K562 (cell line): Measurements from ENCODE around the gene ANO4. TPM values are rescaled to one million over a fixed set of nuclear protein-coding genes. Genes with fewer than 3 reads are reported as not detected.

Experiments used
- ATAC-seq: fragments of 200-7000 bp; cut with Tn5 transposase; 3 replicates; pipeline ENCODE4 v1.9.1; 2020; ENCODE audit warnings: moderate library complexity
- BruUV-seq: library from RNA; stranded (reverse); fragments of 400-500 nt; replicated peaks from 2 replicates; lab custom pipeline; 2021; lab: Mats Ljungman, UMichigan
- CTCF ChIA-PET: fragments of 300-600 bp; formaldehyde crosslinking; extraction: SDS; loops from one replicate; lab custom pipeline; 2021; ENCODE audit warnings: low intra/inter-chr PET ratio; lab: Yijun Ruan, JAX
- POLR2A ChIA-PET: fragments of 300-600, 350-650 bp; sonication (Branson Sonifier 250); formaldehyde crosslinking; extraction: SDS; loops from one replicate; lab custom pipeline; 2021; ENCODE audit warnings: antibody characterized with exemption, inconsistent platforms; lab: Yijun Ruan, JAX
- DNase-seq, 4 experiments: peaks; one replicate each; pipeline versions ENCODE4 v3.0.0 to v3.0.0-alpha.2; 2011 to 2018; ENCODE audit warnings: low spot score in 3 of 4, mixed read lengths in 3 of 4; ENCODE audit errors: extremely low read depth in 1 of 4
- FAIRE-seq: peaks from 2 replicates; lab custom pipeline; 2011; peaks lifted over from hg19 to GRCh38; lab: Jason Lieb, UNC
- H2AFZ ChIP-seq: 2 replicates; pipeline ENCODE4 v1.6.0; 2011; ENCODE audit warnings: low read depth, low read length, control low read depth, inconsistent platforms
- H3K27ac ChIP-seq: fragments of 200-600 bp; 3 replicates; pipeline ENCODE4 v1.8.0; 2011; ENCODE audit warnings: low read depth, mild to moderate bottlenecking, control low read depth, inconsistent platforms, low read length, moderate library complexity, mixed read lengths; ENCODE audit errors: extremely low read depth
- H3K27me3 ChIP-seq, 2 experiments: fragments of 300-600 bp in 1 of 2; 2 replicates in 1 of 2; 3 replicates in 1 of 2; pipeline versions ENCODE4 v1.6.0 to v1.8.0; 2011; ENCODE audit warnings: inconsistent platforms in 2 of 2, low read length in 2 of 2, mild to moderate bottlenecking in 1 of 2, mixed read lengths in 1 of 2, moderate library complexity in 1 of 2; ENCODE audit not compliant: control insufficient read depth in 2 of 2, insufficient read depth in 2 of 2
- H3K36me3 ChIP-seq: fragments of 300-600 bp; 3 replicates; pipeline ENCODE4 v1.8.0; 2011; ENCODE audit warnings: mild to moderate bottlenecking, low read length, inconsistent platforms; ENCODE audit not compliant: control insufficient read depth, insufficient read depth
- H3K4me1 ChIP-seq, 2 experiments: fragments of 200-600 bp in 1 of 2; replicated peaks in 1 of 2; 2 replicates in 1 of 2; 3 replicates in 1 of 2; pipeline versions ENCODE4 v1.5.1 to v1.8.0; 2011; ENCODE audit warnings: inconsistent platforms in 2 of 2, low read length in 2 of 2, mild to moderate bottlenecking in 1 of 2, mixed read lengths in 1 of 2, moderate library complexity in 1 of 2; ENCODE audit not compliant: control insufficient read depth in 2 of 2, insufficient read depth in 2 of 2
- H3K4me2 ChIP-seq: 2 replicates; pipeline ENCODE4 v1.6.1; 2011; ENCODE audit warnings: low read length, control low read depth, inconsistent platforms, mixed read lengths; ENCODE audit not compliant: insufficient read depth
- H3K4me3 ChIP-seq: fragments of 200-600 bp; sonication (generic), shearing (Covaris generic); 2 replicates; pipeline ENCODE4 v1.5.1; 2016; ENCODE audit warnings: control low read depth, inconsistent platforms
- H3K79me2 ChIP-seq: fragments of 200-600 bp; 3 replicates; pipeline ENCODE4 v1.8.0; 2011; ENCODE audit warnings: low read length, inconsistent platforms; ENCODE audit not compliant: control insufficient read depth, insufficient read depth
- H3K9ac ChIP-seq, 2 experiments: 2 replicates each; pipeline versions ENCODE4 v1.6.0 to v1.6.1; 2011; ENCODE audit warnings: low read depth in 2 of 2, low read length in 2 of 2, control low read depth in 1 of 2, inconsistent platforms in 1 of 2, mild to moderate bottlenecking in 1 of 2, mixed read lengths in 1 of 2; ENCODE audit not compliant: insufficient read depth in 1 of 2
- H3K9me1 ChIP-seq: one replicate; pipeline ENCODE4 v1.6.0; 2011; ENCODE audit warnings: inconsistent platforms, mild to moderate bottlenecking, low read length, moderate library complexity; ENCODE audit not compliant: control insufficient read depth, insufficient read depth
- H3K9me3 ChIP-seq: replicated peaks from 2 replicates; pipeline ENCODE4 v1.5.1; 2011; ENCODE audit warnings: low read depth, low read length, inconsistent platforms; ENCODE audit not compliant: control insufficient read depth, insufficient read depth
- H4K20me1 ChIP-seq: replicated peaks from 2 replicates; pipeline ENCODE4 v1.6.1; 2011; ENCODE audit warnings: low read length, inconsistent platforms, mixed read lengths; ENCODE audit not compliant: control insufficient read depth, insufficient read depth
- BCL6 ChIP-seq: fragments of 250-450 bp; sonication (Bioruptor Pico); IDR thresholded peaks from 2 replicates; pipeline ENCODE4 v1.4.0; 2020
- ETS2 ChIP-seq: IDR thresholded peaks from 2 replicates; pipeline ENCODE4 v1.6.1; 2016; ENCODE audit warnings: borderline replicate concordance, missing genetic modification characterization, mild to moderate bottlenecking, moderate library complexity, missing compliant biosample characterization; ENCODE audit not compliant: poor library complexity, severe bottlenecking
- FUS ChIP-seq: fragments of 200-400 bp; formaldehyde crosslinking; optimal IDR thresholded peaks from 2 replicates; pipeline ENCODE3; 2017; ENCODE audit warnings: low read depth, low read length
- LCOR ChIP-seq: sonication (generic); formaldehyde crosslinking; IDR thresholded peaks from 2 replicates; pipeline ENCODE4 v1.8.0; 2022; ENCODE audit warnings: mild to moderate bottlenecking, missing genetic modification reagents
- POLR2AphosphoS5 ChIP-seq: IDR thresholded peaks from 2 replicates; pipeline ENCODE4 v1.6.1; 2011; ENCODE audit warnings: mild to moderate bottlenecking, low read depth, low read length, moderate library complexity; ENCODE audit not compliant: control insufficient read depth, insufficient read depth
- PRMT5 ChIP-seq: sonication (generic); formaldehyde crosslinking; IDR thresholded peaks from 2 replicates; pipeline ENCODE4 v1.5.0; 2020; ENCODE audit warnings: missing genetic modification reagents
- WHSC1 ChIP-seq: IDR thresholded peaks from one replicate; pipeline ENCODE4 v1.6.1; 2012; ENCODE audit warnings: low read length, control low read depth, inconsistent platforms
- ZNF184 ChIP-seq: sonication (generic); formaldehyde crosslinking; IDR thresholded peaks from 2 replicates; pipeline ENCODE4 v1.5.0; 2020; ENCODE audit warnings: missing genetic modification reagents
- ZNF197 ChIP-seq: fragments of 200-800 bp; sonication (Bioruptor generic); IDR thresholded peaks from 2 replicates; pipeline ENCODE4 v1.6.1; 2016; ENCODE audit warnings: low read depth, missing genetic modification characterization, missing compliant biosample characterization
- WGBS: fragments of 100-300 bp; shearing (Covaris generic); methylation state at CpG from one replicate; pipeline ENCODE4 v1.1.6; 2016; ENCODE audit warnings: low coverage, mixed read lengths; ENCODE audit not compliant: insufficient coverage; ENCODE audit errors: missing lambda C conversion rate; 5-methylcytosine and 5-hydroxymethylcytosine counted together
- in situ Hi-C: fragments of 300-500 bp; cut with MboI; formaldehyde crosslinking; loops from 4 replicates; pipeline ENCODE4 v1.15.0; 2018; ENCODE audit warnings: inconsistent platforms, mixed read lengths
- intact Hi-C: fragments of 100-400 bp; cut with micrococcal nuclease; formaldehyde crosslinking; loops from 2 replicates; pipeline ENCODE4 v1.14.2; 2022
- polyA plus RNA-seq, 8 experiments: library from polyadenylated mRNA; depleted of rRNA in 4 of 8; stranded (reverse) in 5 of 8; unstranded in 3 of 8; fragments of >200 nt; fragmentation: Nextera tagmentation in 2 of 8; fragmentation: Illumina TruSeq in 1 of 8; extraction: Ambion mirVana in 2 of 8; extraction: Trizol in 1 of 8; gene quantifications; 2 replicates each; pipeline versions ENCODE4 v1.2.1 to v1.2.3, GENCODE V29; 2011 to 2014; ENCODE audit warnings: inconsistent platforms in 1 of 8, missing spikeins in 1 of 8
- total RNA-seq, 7 experiments: library from RNA; depleted of rRNA in 6 of 7; stranded (reverse); fragments of >200 nt in 6 of 7; fragmentation: Illumina TruSeq in 2 of 7; extraction: Trizol in 2 of 7; gene quantifications; 2 replicates each; pipeline versions ENCODE4 v1.2.1 to v1.2.3, GENCODE V29; 2011 to 2021; ENCODE audit warnings: low replicate concordance in 1 of 7
- TF ChIP-seq, protein P1 (sequence below): IDR thresholded peaks from 3 replicates; pipeline ENCODE4 v1.6.1; 2011; ENCODE audit warnings: borderline replicate concordance, mild to moderate bottlenecking, moderate library complexity; ENCODE audit not compliant: insufficient read length; ENCODE audit errors: extremely low read depth
- TF ChIP-seq, protein P2 (sequence below), 3 experiments: fragments of 200-800 bp in 1 of 3; fragments of 250-450 bp in 1 of 3; fragments of 450-650 bp in 1 of 3; sonication (Bioruptor Pico) in 1 of 3; sonication (Bioruptor generic) in 1 of 3; formaldehyde crosslinking in 1 of 3; IDR thresholded peaks; 2 replicates each; pipeline versions ENCODE4 v1.6.1 to v1.8.0; 2016 to 2022; ENCODE audit warnings: mild to moderate bottlenecking in 2 of 3, missing genetic modification characterization in 2 of 3, missing compliant biosample characterization in 1 of 3, moderate library complexity in 1 of 3
- TF ChIP-seq, protein P3 (sequence below): fragments of 450-650 bp; conservative IDR thresholded peaks from 2 replicates; pipeline ENCODE4 v1.6.1; 2016; ENCODE audit warnings: missing genetic modification characterization, low read depth, mild to moderate bottlenecking, missing compliant biosample characterization, moderate library complexity

Gene ANO4
- total and polyA plus RNA-seq, 9 of the 15 experiments (the other 6 are each of a cell fraction or from before 2014, with no cell fraction given), result not detected

DNA sequence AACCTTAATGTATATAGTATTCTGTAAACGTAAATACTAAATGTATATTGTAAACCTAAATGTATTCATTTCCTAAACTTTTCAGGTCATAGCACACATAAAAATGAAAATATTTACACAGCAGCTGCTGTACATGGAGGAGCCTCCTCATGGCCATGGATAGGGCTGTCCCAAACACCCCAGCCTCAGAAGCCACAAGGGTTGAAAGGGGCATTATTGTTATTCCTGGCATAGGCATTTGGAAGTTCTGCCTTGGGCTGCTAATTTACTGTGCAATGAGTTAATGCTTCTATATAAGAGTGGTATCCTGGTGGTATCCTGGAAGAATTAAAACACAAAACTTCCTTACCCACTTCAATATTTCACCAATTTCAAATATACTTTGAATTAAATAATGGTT is 256.1 kb downstream of the ANO4 start:
- Histone ChIP-seq H3K36me3 (no peaks in the 10 kb centered on the region), H3K27ac (no peak overlapping the region), H3K4me1 (no peaks in the 10 kb centered on the region), H3K27me3 (no peaks in the 10 kb centered on the region), H3K9ac (no peak overlapping the region), H3K4me2 (no peak overlapping the region), H3K9me3 (no peaks in the 10 kb centered on the region), H3K4me3 (no peak overlapping the region), H2AFZ (no peak overlapping the region), H3K79me2 (no peaks in the 10 kb centered on the region), H4K20me1 (no peaks in the 10 kb centered on the region), H3K9me1 (no peaks in the 10 kb centered on the region)
- CTCF ChIA-PET, result no interaction called here
- ATAC-seq (no peak), DNase-seq (no peak), FAIRE-seq (no peak)
- in situ Hi-C loops, result no loop called here
- intact Hi-C loops, result no loop called here
- POLR2A ChIA-PET, result interaction anchor here (0.8 kb wide), 1 partner anchor 397 kb away, joined by 3 read pairs; no protein-coding TSS in a partner anchor
- 0% methylated on average over 1 of the region's 1 CpG for WGBS
- BruUV-seq, result no TSS peak
- TF ChIP-seq ZNF197 (CRISPR knock-in tag) (no peak), WHSC1 (no peak), ZNF184 (CRISPR knock-in tag) (no peak), PRMT5 (CRISPR knock-in tag) (no peak), ETS2 (tag) (no peak), POLR2AphosphoS5 (no peak), LCOR (no peak), FUS (no peak), BCL6 (CRISPR knock-in tag) (no peak)
- TF ChIP-seq, protein P1, sequence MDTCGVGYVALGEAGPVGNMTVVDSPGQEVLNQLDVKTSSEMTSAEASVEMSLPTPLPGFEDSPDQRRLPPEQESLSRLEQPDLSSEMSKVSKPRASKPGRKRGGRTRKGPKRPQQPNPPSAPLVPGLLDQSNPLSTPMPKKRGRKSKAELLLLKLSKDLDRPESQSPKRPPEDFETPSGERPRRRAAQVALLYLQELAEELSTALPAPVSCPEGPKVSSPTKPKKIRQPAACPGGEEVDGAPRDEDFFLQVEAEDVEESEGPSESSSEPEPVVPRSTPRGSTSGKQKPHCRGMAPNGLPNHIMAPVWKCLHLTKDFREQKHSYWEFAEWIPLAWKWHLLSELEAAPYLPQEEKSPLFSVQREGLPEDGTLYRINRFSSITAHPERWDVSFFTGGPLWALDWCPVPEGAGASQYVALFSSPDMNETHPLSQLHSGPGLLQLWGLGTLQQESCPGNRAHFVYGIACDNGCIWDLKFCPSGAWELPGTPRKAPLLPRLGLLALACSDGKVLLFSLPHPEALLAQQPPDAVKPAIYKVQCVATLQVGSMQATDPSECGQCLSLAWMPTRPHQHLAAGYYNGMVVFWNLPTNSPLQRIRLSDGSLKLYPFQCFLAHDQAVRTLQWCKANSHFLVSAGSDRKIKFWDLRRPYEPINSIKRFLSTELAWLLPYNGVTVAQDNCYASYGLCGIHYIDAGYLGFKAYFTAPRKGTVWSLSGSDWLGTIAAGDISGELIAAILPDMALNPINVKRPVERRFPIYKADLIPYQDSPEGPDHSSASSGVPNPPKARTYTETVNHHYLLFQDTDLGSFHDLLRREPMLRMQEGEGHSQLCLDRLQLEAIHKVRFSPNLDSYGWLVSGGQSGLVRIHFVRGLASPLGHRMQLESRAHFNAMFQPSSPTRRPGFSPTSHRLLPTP, result no peak
- TF ChIP-seq, protein P2, sequence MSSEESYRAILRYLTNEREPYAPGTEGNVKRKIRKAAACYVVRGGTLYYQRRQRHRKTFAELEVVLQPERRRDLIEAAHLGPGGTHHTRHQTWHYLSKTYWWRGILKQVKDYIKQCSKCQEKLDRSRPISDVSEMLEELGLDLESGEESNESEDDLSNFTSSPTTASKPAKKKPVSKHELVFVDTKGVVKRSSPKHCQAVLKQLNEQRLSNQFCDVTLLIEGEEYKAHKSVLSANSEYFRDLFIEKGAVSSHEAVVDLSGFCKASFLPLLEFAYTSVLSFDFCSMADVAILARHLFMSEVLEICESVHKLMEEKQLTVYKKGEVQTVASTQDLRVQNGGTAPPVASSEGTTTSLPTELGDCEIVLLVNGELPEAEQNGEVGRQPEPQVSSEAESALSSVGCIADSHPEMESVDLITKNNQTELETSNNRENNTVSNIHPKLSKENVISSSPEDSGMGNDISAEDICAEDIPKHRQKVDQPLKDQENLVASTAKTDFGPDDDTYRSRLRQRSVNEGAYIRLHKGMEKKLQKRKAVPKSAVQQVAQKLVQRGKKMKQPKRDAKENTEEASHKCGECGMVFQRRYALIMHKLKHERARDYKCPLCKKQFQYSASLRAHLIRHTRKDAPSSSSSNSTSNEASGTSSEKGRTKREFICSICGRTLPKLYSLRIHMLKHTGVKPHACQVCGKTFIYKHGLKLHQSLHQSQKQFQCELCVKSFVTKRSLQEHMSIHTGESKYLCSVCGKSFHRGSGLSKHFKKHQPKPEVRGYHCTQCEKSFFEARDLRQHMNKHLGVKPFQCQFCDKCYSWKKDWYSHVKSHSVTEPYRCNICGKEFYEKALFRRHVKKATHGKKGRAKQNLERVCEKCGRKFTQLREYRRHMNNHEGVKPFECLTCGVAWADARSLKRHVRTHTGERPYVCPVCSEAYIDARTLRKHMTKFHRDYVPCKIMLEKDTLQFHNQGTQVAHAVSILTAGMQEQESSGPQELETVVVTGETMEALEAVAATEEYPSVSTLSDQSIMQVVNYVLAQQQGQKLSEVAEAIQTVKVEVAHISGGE (CRISPR knock-in tag; IDR thresholded peaks at IDR 0.05), result no peak
- TF ChIP-seq, protein P3, sequence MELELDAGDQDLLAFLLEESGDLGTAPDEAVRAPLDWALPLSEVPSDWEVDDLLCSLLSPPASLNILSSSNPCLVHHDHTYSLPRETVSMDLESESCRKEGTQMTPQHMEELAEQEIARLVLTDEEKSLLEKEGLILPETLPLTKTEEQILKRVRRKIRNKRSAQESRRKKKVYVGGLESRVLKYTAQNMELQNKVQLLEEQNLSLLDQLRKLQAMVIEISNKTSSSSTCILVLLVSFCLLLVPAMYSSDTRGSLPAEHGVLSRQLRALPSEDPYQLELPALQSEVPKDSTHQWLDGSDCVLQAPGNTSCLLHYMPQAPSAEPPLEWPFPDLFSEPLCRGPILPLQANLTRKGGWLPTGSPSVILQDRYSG, result no peak
